ENCODE measurements around the gene SMTN. TPM values are rescaled to one million over a fixed set of nuclear protein-coding genes. Genes with fewer than 3 reads are reported as not detected.

SMTN gene
- total RNA-seq, 4 donors from 2014 or later, result 173 to 294 (median 253) TPM

DNA sequence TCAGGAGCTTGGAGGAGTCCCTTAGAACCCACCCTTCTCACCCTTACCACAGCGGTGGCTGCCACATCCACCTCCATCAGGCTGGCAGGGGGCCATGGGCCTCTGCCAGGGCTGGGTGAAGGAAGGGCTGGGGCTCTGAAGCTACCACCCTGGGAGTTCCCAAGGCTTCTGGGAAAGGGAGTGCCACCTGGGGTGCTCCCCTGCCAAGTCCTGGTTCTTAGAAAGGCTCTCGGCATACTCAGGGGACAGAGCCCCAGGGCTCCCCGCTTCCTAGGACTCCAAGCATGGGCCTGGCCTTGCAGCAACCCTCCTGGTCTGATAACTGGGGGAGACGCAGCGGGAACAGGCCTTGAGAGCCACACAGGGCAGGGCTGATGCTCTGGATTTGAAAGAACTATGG is 59.6 kb downstream of the SMTN start:
- no peaks in the 10 kb centered on the region for H3K36me3 ChIP-seq
- DNase-seq (ENCODE audit: low spot score in 2 of 2), result no peak
- no peak overlapping the region for H3K4me3 ChIP-seq
- no peaks in the 10 kb centered on the region for H3K4me1 ChIP-seq
- no peak overlapping the region for H3K27ac ChIP-seq
- TF ChIP-seq POLR2A (IDR thresholded peaks at IDR 0.05), result no peak
- TF ChIP-seq EP300 (IDR thresholded peaks at IDR 0.05), result no peak
- no peak for TF ChIP-seq CTCF (IDR thresholded peaks at IDR 0.05)
- no peaks in the 10 kb centered on the region for H3K9me3 ChIP-seq
- H3K27me3 ChIP-seq, result peaks cover 0 to 20% of the 10 kb centered on the region in 2 donors
- WGBS, 2 donors, result 66 to 70% methylated on average over 5 of the region's 5 CpGs

GRCh38 chr22:31141551-31141950 is 60.4 kb downstream of the SMTN start:
- H3K4me3 ChIP-seq, result no peak overlapping the region
- 65 to 93% methylated on average over 2 of the region's 2 CpGs for WGBS, 2 donors
- DNase-seq (ENCODE audit: low spot score in 2 of 2), result no peak

DNA sequence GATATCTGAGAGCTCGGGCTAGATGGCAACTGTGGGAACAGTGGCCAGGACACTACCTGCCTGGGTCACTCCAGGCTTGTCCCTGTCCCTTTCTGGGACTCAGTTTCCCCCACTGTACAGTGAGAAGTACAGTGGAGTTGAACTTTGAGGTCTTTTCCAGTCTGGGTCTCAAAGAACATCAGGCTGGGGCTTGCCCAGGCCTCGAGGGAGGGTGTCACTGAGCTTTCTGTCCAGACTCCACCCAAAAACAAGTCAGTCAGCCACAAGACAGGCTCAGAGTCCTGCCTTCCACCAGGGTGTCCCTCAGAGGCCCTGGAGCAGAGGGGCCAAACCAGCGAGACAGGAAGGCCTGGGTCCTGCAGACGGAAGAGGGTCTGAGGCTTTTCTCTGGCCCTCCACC is 61.2 kb downstream of the SMTN start:
- 75 to 84% methylated on average over 4 of the region's 4 CpGs for WGBS, 2 donors
- Histone ChIP-seq H3K27me3 (peaks cover 0 to 20% of the 10 kb centered on the region in 2 donors), H3K4me3 (no peak overlapping the region), H3K27ac (no peak overlapping the region), H3K4me1 (no peaks in the 10 kb centered on the region), H3K36me3 (no peaks in the 10 kb centered on the region), H3K9me3 (no peaks in the 10 kb centered on the region)
- DNase-seq (ENCODE audit: low spot score in 2 of 2), result no peak
- no peak for TF ChIP-seq CTCF (IDR thresholded peaks at IDR 0.05)
- no peak for TF ChIP-seq EP300 (IDR thresholded peaks at IDR 0.05)
- TF ChIP-seq POLR2A (IDR thresholded peaks at IDR 0.05), result no peak

More at GRCh38 chr22:31141551-31141950, 60.4 kb downstream of the SMTN start:
- TF ChIP-seq CTCF (IDR thresholded peaks at IDR 0.05) (no peak), EP300 (IDR thresholded peaks at IDR 0.05) (no peak), POLR2A (IDR thresholded peaks at IDR 0.05) (no peak)
- Histone ChIP-seq H3K9me3 (no peaks in the 10 kb centered on the region), H3K27me3 (peaks cover 0 to 20% of the 10 kb centered on the region in 2 donors), H3K36me3 (no peaks in the 10 kb centered on the region), H3K27ac (no peak overlapping the region), H3K4me1 (no peaks in the 10 kb centered on the region)

- TF ChIP-seq CTCF (IDR thresholded peaks at IDR 0.05) (no peak), EP300 (IDR thresholded peaks at IDR 0.05) (no peak), POLR2A (IDR thresholded peaks at IDR 0.05) (no peak)
- H3K27ac ChIP-seq, result no peak overlapping the region
Observed at GRCh38 chr22:31143038-31143437, 61.9 kb downstream of the SMTN start.

GRCh38 chr22:31143537-31143936 is 62.4 kb downstream of the SMTN start:
- Histone ChIP-seq H3K36me3 (no peaks in the 10 kb centered on the region), H3K27ac (no peak overlapping the region), H3K4me1 (peaks cover 0 to 5% (median 0%) of the 10 kb centered on the region in 4 donors), H3K27me3 (peaks cover 0 to 19% of the 10 kb centered on the region in 2 donors), H3K4me3 (no peak overlapping the region), H3K9me3 (no peaks in the 10 kb centered on the region)
- no peak for DNase-seq (ENCODE audit: low spot score in 2 of 2)
- WGBS, 2 donors, result 67 to 69% methylated on average over 3 of the region's 3 CpGs
- TF ChIP-seq CTCF (IDR thresholded peaks at IDR 0.05), result no peak

More at GRCh38 chr22:31143038-31143437, 61.9 kb downstream of the SMTN start:
- no peak overlapping the region for H3K4me3 ChIP-seq
- H3K27me3 ChIP-seq, result peaks cover 0 to 20% of the 10 kb centered on the region in 2 donors
- WGBS, 2 donors, result 60 to 71% methylated on average over 3 of the region's 3 CpGs
- H3K36me3 ChIP-seq, result no peaks in the 10 kb centered on the region
- no peak for DNase-seq (ENCODE audit: low spot score in 2 of 2)
- H3K4me1 ChIP-seq, result no peaks in the 10 kb centered on the region
- H3K9me3 ChIP-seq, result no peaks in the 10 kb centered on the region

All from tibial nerve (tissue), 4 donors.